BJ (cell line): ENCODE results near the gene TPGS1. TPM values are rescaled to one million over a fixed set of nuclear protein-coding genes. Genes with fewer than 3 reads are reported as not detected.

Experiments
- CTCF ChIA-PET: fragments of 350-600 bp; formaldehyde crosslinking; extraction: SDS; loops from one replicate; lab custom pipeline; 2021; ENCODE audit warnings: antibody characterized with exemption, inconsistent platforms; lab: Yijun Ruan, JAX
- POLR2A ChIA-PET: fragments of 300-600 bp; sonication (Branson Sonifier 250); formaldehyde crosslinking; extraction: SDS; loops from one replicate; lab custom pipeline; 2021; ENCODE audit warnings: antibody characterized with exemption; lab: Charles Lee
- DNase-seq: peaks from one replicate; pipeline ENCODE4 v3.0.0-alpha.2; 2011; ENCODE audit warnings: low read depth
- H3K27me3 ChIP-seq: 2 replicates; pipeline ENCODE4 v1.6.0; 2011; ENCODE audit warnings: low read length; ENCODE audit not compliant: control insufficient read depth, insufficient read depth
- H3K36me3 ChIP-seq: 2 replicates; pipeline ENCODE4 v1.5.1; 2011; ENCODE audit warnings: low read length; ENCODE audit not compliant: control insufficient read depth, insufficient read depth
- H3K4me3 ChIP-seq: 2 replicates; pipeline ENCODE4 v1.5.1; 2011; ENCODE audit warnings: low read depth, mild to moderate bottlenecking, control low read depth, low read length
- polyA plus RNA-seq: library from polyadenylated mRNA; depleted of rRNA; stranded (reverse); fragments of >200 nt; gene quantifications from 2 replicates; pipeline ENCODE4 v1.2.3, GENCODE V29; 2011
- TF ChIP-seq, protein P1 (sequence below): IDR thresholded peaks from 2 replicates; pipeline ENCODE4 v1.5.1; 2011; ENCODE audit warnings: low read depth, mild to moderate bottlenecking, control low read depth, inconsistent platforms, low read length, moderate library complexity; ENCODE audit not compliant: insufficient read depth

TPGS1 gene
- polyA plus RNA-seq, 1 experiment, result 6.8 TPM

DNA sequence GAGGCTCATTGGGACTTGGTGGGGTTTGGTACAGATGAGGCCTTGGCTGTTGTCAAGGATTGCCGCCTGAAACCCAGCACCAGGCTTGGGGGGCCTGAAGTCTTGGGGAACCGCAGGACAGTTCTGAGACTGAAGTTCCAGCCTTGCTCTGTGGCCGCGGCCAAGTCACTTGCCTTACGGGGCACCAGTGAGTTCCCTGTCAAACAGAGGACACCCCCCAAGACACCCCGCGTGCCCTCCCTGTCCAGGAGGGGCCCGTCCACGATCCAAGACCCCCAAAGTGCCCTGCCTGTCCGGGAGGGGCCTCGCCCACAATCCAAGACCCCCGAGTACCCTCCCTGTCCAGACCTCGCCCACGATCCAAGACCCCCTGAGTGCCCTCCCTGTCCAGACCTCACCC is 26.8 kb downstream of the TPGS1 start:
- CTCF ChIA-PET, result interaction anchor here (0.9 to 4.9 kb wide), 5 partner anchors 8 to 55 kb away, joined by 3 to 34 read pairs (median 7); no protein-coding TSS in a partner anchor
- POLR2A ChIA-PET, result no interaction called here

DNA sequence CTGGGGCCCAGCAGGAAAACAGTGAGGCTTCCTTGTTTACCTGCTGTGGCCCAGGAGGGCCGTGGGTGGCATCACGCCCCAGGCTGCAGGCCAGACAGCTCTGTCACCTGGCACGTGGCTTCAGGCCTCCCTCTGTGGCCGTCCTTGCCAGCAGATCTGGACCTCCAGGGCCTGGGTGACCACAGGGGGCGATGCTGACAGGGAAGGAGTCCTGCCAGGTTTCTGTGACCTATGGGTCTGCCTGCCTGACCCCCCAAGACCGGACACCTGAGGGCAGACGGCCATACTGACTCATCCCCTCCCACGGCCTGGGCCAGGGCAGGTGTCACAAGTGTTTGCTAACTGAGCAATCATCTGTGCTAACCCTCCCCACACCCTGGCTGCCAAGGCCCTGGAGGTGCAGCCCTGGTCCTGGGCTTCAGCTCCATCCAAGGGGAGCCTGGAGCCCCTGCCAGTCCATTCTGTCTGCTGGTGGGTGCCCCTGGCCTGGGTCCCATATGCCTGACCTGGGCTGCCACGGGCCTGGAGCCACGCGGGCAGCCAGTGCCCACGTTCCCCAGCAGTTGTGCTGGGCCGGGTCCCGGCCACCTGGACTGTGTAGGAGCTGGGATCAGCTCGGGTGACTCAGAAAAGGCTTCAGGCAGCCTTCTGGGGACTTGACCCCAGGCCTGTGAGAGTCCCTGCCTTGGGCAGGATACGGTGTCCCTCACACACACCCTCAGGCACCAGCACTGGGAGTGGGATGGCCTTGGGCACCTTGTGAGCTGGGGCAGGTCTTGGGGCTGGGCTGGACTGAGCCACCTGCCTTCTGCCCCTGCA is 27.9 kb downstream of the TPGS1 start:
- no peak for DNase-seq
- H3K27me3 ChIP-seq, result no peaks in the 10 kb centered on the region
- POLR2A ChIA-PET, result no interaction called here
- CTCF ChIA-PET, result interaction anchor here (0.6 kb wide), 1 partner anchor 23 kb away, joined by 4 read pairs; no protein-coding TSS in a partner anchor
- TF ChIP-seq, protein P1, sequence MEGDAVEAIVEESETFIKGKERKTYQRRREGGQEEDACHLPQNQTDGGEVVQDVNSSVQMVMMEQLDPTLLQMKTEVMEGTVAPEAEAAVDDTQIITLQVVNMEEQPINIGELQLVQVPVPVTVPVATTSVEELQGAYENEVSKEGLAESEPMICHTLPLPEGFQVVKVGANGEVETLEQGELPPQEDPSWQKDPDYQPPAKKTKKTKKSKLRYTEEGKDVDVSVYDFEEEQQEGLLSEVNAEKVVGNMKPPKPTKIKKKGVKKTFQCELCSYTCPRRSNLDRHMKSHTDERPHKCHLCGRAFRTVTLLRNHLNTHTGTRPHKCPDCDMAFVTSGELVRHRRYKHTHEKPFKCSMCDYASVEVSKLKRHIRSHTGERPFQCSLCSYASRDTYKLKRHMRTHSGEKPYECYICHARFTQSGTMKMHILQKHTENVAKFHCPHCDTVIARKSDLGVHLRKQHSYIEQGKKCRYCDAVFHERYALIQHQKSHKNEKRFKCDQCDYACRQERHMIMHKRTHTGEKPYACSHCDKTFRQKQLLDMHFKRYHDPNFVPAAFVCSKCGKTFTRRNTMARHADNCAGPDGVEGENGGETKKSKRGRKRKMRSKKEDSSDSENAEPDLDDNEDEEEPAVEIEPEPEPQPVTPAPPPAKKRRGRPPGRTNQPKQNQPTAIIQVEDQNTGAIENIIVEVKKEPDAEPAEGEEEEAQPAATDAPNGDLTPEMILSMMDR, result 0 out of 2 replicates have a peak, but pooled peaks have one; percentile 12
- no peak overlapping the region for H3K4me3 ChIP-seq
- peaks cover 33% of the 10 kb centered on the region for H3K36me3 ChIP-seq

More for the DNA sequence above, 26.8 kb downstream of the TPGS1 start:
- no peaks in the 10 kb centered on the region for H3K27me3 ChIP-seq
- no peak for DNase-seq
- H3K4me3 ChIP-seq, result peak overlapping the region; percentile 98; the same call in 1 of the 2 replicates
- TF ChIP-seq, protein P1, result 0 out of 2 replicates have a peak, but pooled peaks have one; percentile 3
- peaks cover 29% of the 10 kb centered on the region for H3K36me3 ChIP-seq

GRCh38 chr19:536031-536880 is 29.0 kb downstream of the TPGS1 start:
- no peak for DNase-seq
- ChIA-PET POLR2A (no interaction called here), CTCF (interaction anchor here (0.6 kb wide), 1 partner anchor 22 kb away, joined by 4 read pairs; no protein-coding TSS in a partner anchor)
- Histone ChIP-seq H3K27me3 (no peaks in the 10 kb centered on the region), H3K36me3 (peaks cover 33% of the 10 kb centered on the region), H3K4me3 (no peak overlapping the region)
- TF ChIP-seq, protein P1, result no peak

GRCh38 chr19:536881-537404 is 29.6 kb downstream of the TPGS1 start:
- DNase-seq, result no peak
- no peaks in the 10 kb centered on the region for H3K27me3 ChIP-seq
- ChIA-PET CTCF (no interaction called here), POLR2A (no interaction called here)
- H3K36me3 ChIP-seq, result peaks cover 35% of the 10 kb centered on the region
- TF ChIP-seq, protein P1, result no peak
- H3K4me3 ChIP-seq, result no peak overlapping the region
